GM23338 (cell line): ENCODE data around the gene CADPS2. TPM values are rescaled to one million over a fixed set of nuclear protein-coding genes. Genes with fewer than 3 reads are reported as not detected.

Experiments
- ATAC-seq: fragments of 200-7000 bp; cut with Tn5 transposase; 3 replicates; pipeline ENCODE4 v1.9.1; 2020
- DNase-seq: peaks from one replicate; pipeline ENCODE4 v3.0.0-alpha.2; 2015; ENCODE audit warnings: low spot score
- H2AFZ ChIP-seq: fragments of 200-600 bp; sonication (generic); 2 replicates; pipeline ENCODE4 v1.8.0; 2016; ENCODE audit warnings: antibody characterized with exemption, mild to moderate bottlenecking, moderate library complexity
- H3F3A ChIP-seq: fragments of 200-600 bp; sonication (generic); replicated peaks from 2 replicates; pipeline ENCODE4 v1.8.0; 2017; ENCODE audit warnings: antibody characterized with exemption, mixed run types, low read depth
- H3K27ac ChIP-seq: fragments of 200-600 bp; sonication (generic); 2 replicates; pipeline ENCODE4 v1.6.1; 2016; ENCODE audit warnings: low read depth
- H3K27me3 ChIP-seq: fragments of 200-600 bp; sonication (generic); 2 replicates; pipeline ENCODE4 v1.8.0; 2016; ENCODE audit warnings: mild to moderate bottlenecking, mixed run types, moderate library complexity; ENCODE audit not compliant: insufficient read depth
- H3K36me3 ChIP-seq: fragments of 200-600 bp; sonication (generic); 2 replicates; pipeline ENCODE4 v1.8.0; 2016; ENCODE audit warnings: mild to moderate bottlenecking; ENCODE audit not compliant: insufficient read depth
- H3K4me1 ChIP-seq: fragments of 200-600 bp; sonication (generic); 2 replicates; pipeline ENCODE4 v1.8.0; 2016; ENCODE audit warnings: mild to moderate bottlenecking, moderate library complexity; ENCODE audit not compliant: insufficient read depth
- H3K4me2 ChIP-seq: fragments of 200-600 bp; sonication (generic); 2 replicates; pipeline ENCODE4 v1.7.1; 2017; ENCODE audit warnings: mixed run types
- H3K4me3 ChIP-seq: fragments of 200-600 bp; sonication (generic); 2 replicates; pipeline ENCODE4 v1.6.1; 2016; ENCODE audit warnings: mixed run types
- H3K79me2 ChIP-seq: fragments of 200-600 bp; sonication (generic); replicated peaks from 2 replicates; pipeline ENCODE4 v1.8.0; 2017; ENCODE audit warnings: mild to moderate bottlenecking; ENCODE audit not compliant: insufficient read depth
- H3K9me2 ChIP-seq: fragments of 200-600 bp; sonication (generic); 2 replicates; pipeline ENCODE4 v1.8.0; 2017; ENCODE audit not compliant: insufficient read depth
- H4K20me1 ChIP-seq: fragments of 200-600 bp; sonication (generic); replicated peaks from 2 replicates; pipeline ENCODE4 v1.8.0; 2017; ENCODE audit warnings: mild to moderate bottlenecking; ENCODE audit not compliant: insufficient read depth
- H3K27ac Mint-ChIP-seq: 2 replicates; pipeline ENCODE4 v1.8.0; 2020; ENCODE audit warnings: inconsistent platforms, mild to moderate bottlenecking, moderate library complexity, mixed read lengths
- H3K27me3 Mint-ChIP-seq: 3 replicates; pipeline ENCODE4 v1.8.0; 2022; ENCODE audit warnings: low read depth, mild to moderate bottlenecking, moderate library complexity, mixed read lengths, inconsistent platforms; ENCODE audit not compliant: insufficient read depth, poor library complexity
- H3K36me3 Mint-ChIP-seq: 3 replicates; pipeline ENCODE4 v1.8.0; 2021; ENCODE audit warnings: low read depth, mild to moderate bottlenecking, inconsistent platforms, moderate library complexity, mixed read lengths
- H3K4me1 Mint-ChIP-seq: 3 replicates; pipeline ENCODE4 v1.8.0; 2020; ENCODE audit warnings: mild to moderate bottlenecking, inconsistent platforms, mixed read lengths
- H3K4me3 Mint-ChIP-seq: 3 replicates; pipeline ENCODE4 v1.8.0; 2021; ENCODE audit warnings: moderate library complexity, mild to moderate bottlenecking, inconsistent platforms, mixed read lengths
- H3K9me3 Mint-ChIP-seq: 3 replicates; pipeline ENCODE4 v1.8.0; 2020; ENCODE audit warnings: moderate library complexity, mild to moderate bottlenecking, inconsistent platforms, mixed read lengths
- CREB1 ChIP-seq: fragments of 250-450 bp; sonication (Bioruptor Pico); IDR thresholded peaks from 2 replicates; pipeline ENCODE4 v1.5.0; 2020; ENCODE audit warnings: low read depth, mild to moderate bottlenecking, moderate library complexity
- CTCF ChIP-seq, 2 experiments: fragments of 200-600 bp in 1 of 2; sonication (generic) in 1 of 2; conservative IDR thresholded peaks; 2 replicates each; pipeline versions ENCODE4 v1.5.1 to v1.6.1; 2016 to 2017; ENCODE audit warnings: antibody characterized with exemption in 2 of 2, low read depth in 2 of 2, mild to moderate bottlenecking in 2 of 2, moderate library complexity in 1 of 2
- EZH2 ChIP-seq: fragments of 200-600 bp; sonication (generic); IDR thresholded peaks from one replicate; pipeline ENCODE4 v1.8.0; 2017; ENCODE audit warnings: antibody characterized with exemption, mild to moderate bottlenecking, low read depth; ENCODE audit not compliant: unreplicated experiment
- EZH2phosphoT487 ChIP-seq: fragments of 200-600 bp; sonication (generic); IDR thresholded peaks from one replicate; pipeline ENCODE4 v1.8.1; 2018; ENCODE audit warnings: antibody characterized with exemption; ENCODE audit not compliant: unreplicated experiment
- JUNB ChIP-seq: IDR thresholded peaks from one replicate; pipeline ENCODE4 v1.6.1; 2016; ENCODE audit warnings: antibody characterized with exemption; ENCODE audit not compliant: unreplicated experiment
- NANOG ChIP-seq: IDR thresholded peaks from 2 replicates; pipeline ENCODE4 v1.6.1; 2016; ENCODE audit warnings: antibody characterized with exemption, borderline replicate concordance
- POLR2AphosphoS5 ChIP-seq: IDR thresholded peaks from 2 replicates; pipeline ENCODE4 v1.6.1; 2016; ENCODE audit warnings: antibody characterized with exemption, low read depth
- REST ChIP-seq: IDR thresholded peaks from one replicate; pipeline ENCODE4 v1.6.1; 2018; ENCODE audit warnings: antibody characterized with exemption; ENCODE audit not compliant: unreplicated experiment
- STAT1 ChIP-seq: IDR thresholded peaks from one replicate; pipeline ENCODE4 v1.6.1; 2016; ENCODE audit warnings: antibody characterized with exemption; ENCODE audit not compliant: unreplicated experiment
- ZNF114 ChIP-seq: fragments of 250-450 bp; sonication (Bioruptor Pico); IDR thresholded peaks from 2 replicates; pipeline ENCODE4 v1.5.0; 2020; ENCODE audit warnings: mild to moderate bottlenecking, moderate library complexity
- ZNF331 ChIP-seq: fragments of 250-450 bp; sonication (Bioruptor Pico); IDR thresholded peaks from 2 replicates; pipeline ENCODE4 v1.5.0; 2020; ENCODE audit warnings: low read depth, mild to moderate bottlenecking, moderate library complexity
- polyA plus RNA-seq: library from polyadenylated mRNA; unstranded; fragments of >200 nt; fragmentation: Nextera tagmentation; extraction: Ambion mirVana; gene quantifications from 2 replicates; pipeline ENCODE4 v1.2.1, GENCODE V29; 2016
- total RNA-seq: library from RNA; depleted of rRNA; stranded (reverse); fragments of >200 nt; shearing (Covaris generic); gene quantifications from 2 replicates; pipeline ENCODE4 v1.2.3, GENCODE V29; 2014
- TF ChIP-seq, protein P1 (sequence below): fragments of 250-450 bp; sonication (Bioruptor Pico); IDR thresholded peaks from 2 replicates; pipeline ENCODE4 v1.5.0; 2020; ENCODE audit warnings: mild to moderate bottlenecking, moderate library complexity
- TF ChIP-seq, protein P2 (sequence below): IDR thresholded peaks from 2 replicates; pipeline ENCODE4 v1.6.1; 2016; ENCODE audit warnings: antibody characterized with exemption

CADPS2 gene
- total and polyA plus RNA-seq, 2 experiments from 2014 or later = 16.3 to 36.9 TPM

DNA sequence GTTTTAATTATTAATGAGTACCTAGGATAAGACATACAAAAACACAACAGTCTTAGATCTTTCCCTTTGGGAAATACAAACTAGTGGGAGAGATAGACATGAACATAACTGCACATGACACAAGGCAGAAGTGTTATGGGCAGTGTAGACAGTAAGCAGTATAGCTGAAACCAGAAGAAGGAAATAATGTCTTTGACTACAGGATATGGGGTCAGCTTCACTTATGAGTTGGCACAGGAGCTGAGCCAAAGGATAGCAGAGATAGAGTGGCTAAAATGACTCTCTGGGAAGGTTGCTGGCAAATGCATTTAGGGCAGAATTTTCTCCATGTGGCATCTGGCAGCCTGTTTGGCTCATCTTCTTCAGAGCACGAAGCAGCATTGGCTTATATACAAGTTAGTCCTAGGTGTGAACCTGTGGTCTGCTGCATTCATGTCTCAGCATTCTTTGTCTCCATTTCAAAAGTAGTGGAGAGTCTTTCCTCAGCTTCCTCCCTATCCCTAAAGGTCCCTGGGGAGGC is 521.4 kb downstream of the CADPS2 start:
- H3K9me3 Mint-ChIP-seq = no peaks in the 10 kb centered on the region
- ATAC-seq (peak; percentile 43; the same call in 1 of the 3 replicates), DNase-seq (no peak)
- no peaks in the 10 kb centered on the region for H3K36me3 Mint-ChIP-seq
- no peak overlapping the region for H2AFZ ChIP-seq
- H3K36me3 ChIP-seq = no peaks in the 10 kb centered on the region
- H3K4me1 ChIP-seq = peaks cover 15% of the 10 kb centered on the region
- H3K27ac Mint-ChIP-seq = no peak overlapping the region
- TF ChIP-seq EZH2phosphoT487 (no peak), ZNF114 (CRISPR knock-in tag) (no peak), JUNB (no peak), EZH2 (no peak), CREB1 (CRISPR knock-in tag) (no peak), REST (no peak), POLR2AphosphoS5 (no peak), NANOG (no peak), ZNF331 (no peak), CTCF (conservative IDR thresholded peaks at IDR 0.05; ENCODE audit: low read depth in 2 of 2) (no peak), STAT1 (no peak)
- TF ChIP-seq, protein P1, sequence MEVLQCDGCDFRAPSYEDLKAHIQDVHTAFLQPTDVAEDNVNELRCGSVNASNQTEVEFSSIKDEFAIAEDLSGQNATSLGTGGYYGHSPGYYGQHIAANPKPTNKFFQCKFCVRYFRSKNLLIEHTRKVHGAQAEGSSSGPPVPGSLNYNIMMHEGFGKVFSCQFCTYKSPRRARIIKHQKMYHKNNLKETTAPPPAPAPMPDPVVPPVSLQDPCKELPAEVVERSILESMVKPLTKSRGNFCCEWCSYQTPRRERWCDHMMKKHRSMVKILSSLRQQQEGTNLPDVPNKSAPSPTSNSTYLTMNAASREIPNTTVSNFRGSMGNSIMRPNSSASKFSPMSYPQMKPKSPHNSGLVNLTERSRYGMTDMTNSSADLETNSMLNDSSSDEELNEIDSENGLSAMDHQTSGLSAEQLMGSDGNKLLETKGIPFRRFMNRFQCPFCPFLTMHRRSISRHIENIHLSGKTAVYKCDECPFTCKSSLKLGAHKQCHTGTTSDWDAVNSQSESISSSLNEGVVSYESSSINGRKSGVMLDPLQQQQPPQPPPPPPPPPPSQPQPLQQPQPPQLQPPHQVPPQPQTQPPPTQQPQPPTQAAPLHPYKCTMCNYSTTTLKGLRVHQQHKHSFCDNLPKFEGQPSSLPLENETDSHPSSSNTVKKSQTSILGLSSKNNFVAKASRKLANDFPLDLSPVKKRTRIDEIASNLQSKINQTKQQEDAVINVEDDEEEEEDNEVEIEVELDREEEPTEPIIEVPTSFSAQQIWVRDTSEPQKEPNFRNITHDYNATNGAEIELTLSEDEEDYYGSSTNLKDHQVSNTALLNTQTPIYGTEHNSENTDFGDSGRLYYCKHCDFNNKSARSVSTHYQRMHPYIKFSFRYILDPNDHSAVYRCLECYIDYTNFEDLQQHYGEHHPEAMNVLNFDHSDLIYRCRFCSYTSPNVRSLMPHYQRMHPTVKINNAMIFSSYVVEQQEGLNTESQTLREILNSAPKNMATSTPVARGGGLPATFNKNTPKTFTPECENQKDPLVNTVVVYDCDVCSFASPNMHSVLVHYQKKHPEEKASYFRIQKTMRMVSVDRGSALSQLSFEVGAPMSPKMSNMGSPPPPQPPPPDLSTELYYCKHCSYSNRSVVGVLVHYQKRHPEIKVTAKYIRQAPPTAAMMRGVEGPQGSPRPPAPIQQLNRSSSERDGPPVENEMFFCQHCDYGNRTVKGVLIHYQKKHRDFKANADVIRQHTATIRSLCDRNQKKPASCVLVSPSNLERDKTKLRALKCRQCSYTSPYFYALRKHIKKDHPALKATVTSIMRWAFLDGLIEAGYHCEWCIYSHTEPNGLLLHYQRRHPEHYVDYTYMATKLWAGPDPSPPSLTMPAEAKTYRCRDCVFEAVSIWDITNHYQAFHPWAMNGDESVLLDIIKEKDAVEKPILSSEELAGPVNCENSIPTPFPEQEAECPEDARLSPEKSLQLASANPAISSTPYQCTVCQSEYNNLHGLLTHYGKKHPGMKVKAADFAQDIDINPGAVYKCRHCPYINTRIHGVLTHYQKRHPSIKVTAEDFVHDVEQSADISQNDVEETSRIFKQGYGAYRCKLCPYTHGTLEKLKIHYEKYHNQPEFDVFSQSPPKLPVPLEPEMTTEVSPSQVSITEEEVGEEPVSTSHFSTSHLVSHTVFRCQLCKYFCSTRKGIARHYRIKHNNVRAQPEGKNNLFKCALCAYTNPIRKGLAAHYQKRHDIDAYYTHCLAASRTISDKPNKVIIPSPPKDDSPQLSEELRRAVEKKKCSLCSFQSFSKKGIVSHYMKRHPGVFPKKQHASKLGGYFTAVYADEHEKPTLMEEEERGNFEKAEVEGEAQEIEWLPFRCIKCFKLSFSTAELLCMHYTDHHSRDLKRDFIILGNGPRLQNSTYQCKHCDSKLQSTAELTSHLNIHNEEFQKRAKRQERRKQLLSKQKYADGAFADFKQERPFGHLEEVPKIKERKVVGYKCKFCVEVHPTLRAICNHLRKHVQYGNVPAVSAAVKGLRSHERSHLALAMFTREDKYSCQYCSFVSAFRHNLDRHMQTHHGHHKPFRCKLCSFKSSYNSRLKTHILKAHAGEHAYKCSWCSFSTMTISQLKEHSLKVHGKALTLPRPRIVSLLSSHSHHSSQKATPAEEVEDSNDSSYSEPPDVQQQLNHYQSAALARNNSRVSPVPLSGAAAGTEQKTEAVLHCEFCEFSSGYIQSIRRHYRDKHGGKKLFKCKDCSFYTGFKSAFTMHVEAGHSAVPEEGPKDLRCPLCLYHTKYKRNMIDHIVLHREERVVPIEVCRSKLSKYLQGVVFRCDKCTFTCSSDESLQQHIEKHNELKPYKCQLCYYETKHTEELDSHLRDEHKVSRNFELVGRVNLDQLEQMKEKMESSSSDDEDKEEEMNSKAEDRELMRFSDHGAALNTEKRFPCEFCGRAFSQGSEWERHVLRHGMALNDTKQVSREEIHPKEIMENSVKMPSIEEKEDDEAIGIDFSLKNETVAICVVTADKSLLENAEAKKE = no peak
- TF ChIP-seq, protein P2, sequence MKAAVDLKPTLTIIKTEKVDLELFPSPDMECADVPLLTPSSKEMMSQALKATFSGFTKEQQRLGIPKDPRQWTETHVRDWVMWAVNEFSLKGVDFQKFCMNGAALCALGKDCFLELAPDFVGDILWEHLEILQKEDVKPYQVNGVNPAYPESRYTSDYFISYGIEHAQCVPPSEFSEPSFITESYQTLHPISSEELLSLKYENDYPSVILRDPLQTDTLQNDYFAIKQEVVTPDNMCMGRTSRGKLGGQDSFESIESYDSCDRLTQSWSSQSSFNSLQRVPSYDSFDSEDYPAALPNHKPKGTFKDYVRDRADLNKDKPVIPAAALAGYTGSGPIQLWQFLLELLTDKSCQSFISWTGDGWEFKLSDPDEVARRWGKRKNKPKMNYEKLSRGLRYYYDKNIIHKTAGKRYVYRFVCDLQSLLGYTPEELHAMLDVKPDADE = no peak
- H3F3A ChIP-seq = no peaks in the 10 kb centered on the region
- no peaks in the 10 kb centered on the region for H3K9me2 ChIP-seq
- no peak overlapping the region for H3K27ac ChIP-seq
- peaks cover 2% of the 10 kb centered on the region for H3K27me3 Mint-ChIP-seq
- peaks cover 32% of the 10 kb centered on the region for H3K4me1 Mint-ChIP-seq
- no peak overlapping the region for H3K4me3 Mint-ChIP-seq
- no peaks in the 10 kb centered on the region for H3K27me3 ChIP-seq
- H3K4me3 ChIP-seq = no peak overlapping the region
- H3K79me2 ChIP-seq = no peaks in the 10 kb centered on the region
- no peak overlapping the region for H3K4me2 ChIP-seq
- no peaks in the 10 kb centered on the region for H4K20me1 ChIP-seq
